ENCODE data around the gene KIF11. TPM values are rescaled to one million over a fixed set of nuclear protein-coding genes. Genes with fewer than 3 reads are reported as not detected.

Gene KIF11
- polyA plus RNA-seq, 3 donors, result 0.07 to 0.55 (median 0.40) TPM

- no peak for DNase-seq
- peak overlapping the region in 3 of 7 donors; percentile 7 to 61 (median 49) for H3K27ac Mint-ChIP-seq
- Histone ChIP-seq H3K27ac (ENCODE audit: low read depth in 1 of 2, low read length in 2 of 2) (peak overlapping the region in 1 of 2 donors; percentile 20), H2AFZ (ENCODE audit: insufficient read depth, low read depth, low read length, poor library complexity, severe bottlenecking) (no peak overlapping the region), H3K36me3 (replicated peaks in 1 of 2; ENCODE audit: control insufficient read depth in 1 of 2, insufficient read depth in 2 of 2, low read length in 2 of 2) (peaks cover 37 to 84% of the 10 kb centered on the region in 2 donors), H3K4me2 (replicated peaks; ENCODE audit: extremely low read depth, low read length, poor library complexity, severe bottlenecking) (no peak overlapping the region), H3K4me3 (replicated peaks in 1 of 3; ENCODE audit: low read depth in 2 of 3, low read length in 3 of 3) (no peak overlapping the region), H3K9ac (ENCODE audit: insufficient read depth, low read length, poor library complexity, severe bottlenecking) (no peak overlapping the region), H3K9me3 (replicated peaks in 1 of 2; ENCODE audit: control insufficient read depth in 1 of 2, insufficient read depth in 1 of 2, low read length in 2 of 2) (no peaks in the 10 kb centered on the region), H3K79me2 (ENCODE audit: insufficient read depth, low read length) (peaks cover 17% of the 10 kb centered on the region), H3K4me1 (ENCODE audit: control insufficient read depth in 1 of 2, insufficient read depth in 2 of 2, low read length in 2 of 2) (no peaks in the 10 kb centered on the region), H3K27me3 (ENCODE audit: control insufficient read depth in 2 of 2, insufficient read depth in 2 of 2, low read length in 2 of 2) (no peaks in the 10 kb centered on the region), H4K20me1 (ENCODE audit: insufficient read depth, low read length) (no peaks in the 10 kb centered on the region)
- peaks cover 0 to 2% (median 0%) of the 10 kb centered on the region in 3 donors for H3K27me3 Mint-ChIP-seq (ENCODE audit: low read depth in 3 of 3)
- H3K36me3 Mint-ChIP-seq, result peaks cover 54 to 79% of the 10 kb centered on the region in 2 donors
- H3K9me3 Mint-ChIP-seq, result peaks cover 0 to 2% (median 0%) of the 10 kb centered on the region in 7 donors
- no CpG with 5 or more reads among the region's 2 CpGs for WGBS (ENCODE audit: insufficient coverage)
- TF ChIP-seq CTCF (IDR thresholded peaks at IDR 0.05), result no peak
- no peaks in the 10 kb centered on the region for H3K4me1 Mint-ChIP-seq
- H3K4me3 Mint-ChIP-seq, result no peak overlapping the region
- intact Hi-C loops (cut with micrococcal nuclease), result no loop called here
Observed at GRCh38 chr10:92627845-92628480, 35.0 kb downstream of the KIF11 start.

- Histone ChIP-seq H3K4me1 (ENCODE audit: control insufficient read depth in 1 of 2, insufficient read depth in 2 of 2, low read length in 2 of 2) (no peaks in the 10 kb centered on the region), H3K4me2 (replicated peaks; ENCODE audit: extremely low read depth, low read length, poor library complexity, severe bottlenecking) (no peak overlapping the region), H3K9ac (ENCODE audit: insufficient read depth, low read length, poor library complexity, severe bottlenecking) (no peak overlapping the region), H2AFZ (ENCODE audit: insufficient read depth, low read depth, low read length, poor library complexity, severe bottlenecking) (no peak overlapping the region), H3K9me3 (replicated peaks in 1 of 2; ENCODE audit: control insufficient read depth in 1 of 2, insufficient read depth in 1 of 2, low read length in 2 of 2) (no peaks in the 10 kb centered on the region), H3K79me2 (ENCODE audit: insufficient read depth, low read length) (peaks cover 10% of the 10 kb centered on the region), H3K27ac (ENCODE audit: low read depth in 1 of 2, low read length in 2 of 2) (peak overlapping the region in 1 of 2 donors; percentile 26), H3K4me3 (replicated peaks in 1 of 3; ENCODE audit: low read depth in 2 of 3, low read length in 3 of 3) (no peak overlapping the region), H4K20me1 (ENCODE audit: insufficient read depth, low read length) (no peaks in the 10 kb centered on the region), H3K27me3 (ENCODE audit: control insufficient read depth in 2 of 2, insufficient read depth in 2 of 2, low read length in 2 of 2) (no peaks in the 10 kb centered on the region), H3K36me3 (replicated peaks in 1 of 2; ENCODE audit: control insufficient read depth in 1 of 2, insufficient read depth in 2 of 2, low read length in 2 of 2) (peaks cover 46 to 80% of the 10 kb centered on the region in 2 donors)
- H3K27ac Mint-ChIP-seq, result peak overlapping the region in 2 of 7 donors; percentile 61 to 80
- H3K9me3 Mint-ChIP-seq, result no peaks in the 10 kb centered on the region
- no peak for TF ChIP-seq CTCF (IDR thresholded peaks at IDR 0.05)
- H3K4me1 Mint-ChIP-seq, result no peaks in the 10 kb centered on the region
- no peak overlapping the region for H3K4me3 Mint-ChIP-seq
- intact Hi-C loops (cut with micrococcal nuclease), result no loop called here
- WGBS (ENCODE audit: insufficient coverage), result no CpG with 5 or more reads among the region's 2 CpGs
- DNase-seq, result no peak
- H3K36me3 Mint-ChIP-seq, result peaks cover 50 to 76% of the 10 kb centered on the region in 2 donors
- H3K27me3 Mint-ChIP-seq (ENCODE audit: low read depth in 3 of 3), result peaks cover 0 to 2% (median 0%) of the 10 kb centered on the region in 3 donors
Observed at GRCh38 chr10:92629945-92630344, 37.0 kb downstream of the KIF11 start.
